ENCODE data around the gene RGS16.

The RGS16 gene

GRCh38 chr1:182600745-182601415 is 3.3 kb downstream of the RGS16 start:
- no peak for DNase-seq (ENCODE audit: low spot score)
- no peak for TF ChIP-seq CTCF (IDR thresholded peaks at IDR 0.05; ENCODE audit: extremely low read depth, missing control alignments)

GRCh38 chr1:182600036-182600713 is 4.0 kb downstream of the RGS16 start:
- no peak for DNase-seq (ENCODE audit: low spot score)
- no peak for TF ChIP-seq CTCF (IDR thresholded peaks at IDR 0.05; ENCODE audit: extremely low read depth, missing control alignments)

GRCh38 chr1:182599339-182599738 is 4.8 kb downstream of the RGS16 start:
- peak; percentile 40 for TF ChIP-seq CTCF (IDR thresholded peaks at IDR 0.05; ENCODE audit: extremely low read depth, missing control alignments)
- DNase-seq (ENCODE audit: low spot score) = no peak

- DNase-seq (ENCODE audit: low spot score) = no peak
- no peak for TF ChIP-seq CTCF (IDR thresholded peaks at IDR 0.05; ENCODE audit: extremely low read depth, missing control alignments)
Observed at GRCh38 chr1:182598296-182598695, 5.9 kb downstream of the RGS16 start.

- no peak for TF ChIP-seq CTCF (IDR thresholded peaks at IDR 0.05; ENCODE audit: extremely low read depth, missing control alignments)
- DNase-seq (ENCODE audit: low spot score) = no peak
Observed at GRCh38 chr1:182596934-182597333, 7.3 kb downstream of the RGS16 start.

- TF ChIP-seq CTCF (IDR thresholded peaks at IDR 0.05; ENCODE audit: extremely low read depth, missing control alignments) = peak; percentile 88
- peak; percentile 67 for DNase-seq (ENCODE audit: low spot score)
Observed at GRCh38 chr1:182595641-182596240, 8.4 kb downstream of the RGS16 start.

- no peak for DNase-seq (ENCODE audit: low spot score)
- TF ChIP-seq CTCF (IDR thresholded peaks at IDR 0.05; ENCODE audit: extremely low read depth, missing control alignments) = no peak
Observed at GRCh38 chr1:182589931-182590330, 14.3 kb downstream of the RGS16 start.
